Naive thymus-derived CD4-positive, alpha-beta T cell (primary cell): ENCODE data around the gene ARHGAP5. TPM values are rescaled to one million over a fixed set of nuclear protein-coding genes. Genes with fewer than 3 reads are reported as not detected.

Experiments used
- ATAC-seq: fragments of 150-1000 bp; cut with Tn5 transposase; 2 replicates; pipeline ENCODE4 v1.10.0; 2021; ENCODE audit warnings: mild to moderate bottlenecking, moderate library complexity
- CTCF ChIA-PET: fragments of 350-600 bp; sonication (Branson Sonifier 250); formaldehyde crosslinking; loops from one replicate; lab custom pipeline; 2021; ENCODE audit warnings: antibody characterized with exemption; lab: Charles Lee
- POLR2A ChIA-PET: fragments of 350-600 bp; sonication (Branson Sonifier 250); formaldehyde crosslinking; loops from one replicate; lab custom pipeline; 2021; ENCODE audit warnings: antibody characterized with exemption, inconsistent platforms; lab: Charles Lee
- DNase-seq, 9 donors: peaks; one replicate each; pipeline versions ENCODE4 v3.0.0 to v3.0.0-alpha.2; 2020 to 2022; ENCODE audit warnings: mixed read lengths in 1 of 9
- H3K27ac ChIP-seq: one replicate; pipeline ENCODE4 v1.7.0; 2013; ENCODE audit warnings: mild to moderate bottlenecking, low read depth, low read length, moderate library complexity
- H3K27me3 ChIP-seq, 2 donors: one replicate each; pipeline ENCODE4 v1.7.0; 2013; ENCODE audit warnings: low read length in 2 of 2, mild to moderate bottlenecking in 2 of 2, moderate library complexity in 2 of 2; ENCODE audit not compliant: control insufficient read depth in 2 of 2, insufficient read depth in 2 of 2
- H3K36me3 ChIP-seq, 3 experiments: 1 replicate in 2 of 3; 2 replicates in 1 of 3; pipeline ENCODE4 v1.7.0; 2013; ENCODE audit warnings: low read length in 3 of 3, mild to moderate bottlenecking in 3 of 3, moderate library complexity in 1 of 3; ENCODE audit not compliant: insufficient read depth in 3 of 3, control insufficient read depth in 2 of 3
- H3K4me1 ChIP-seq, 2 donors: one replicate each; pipeline ENCODE4 v1.7.0; 2013; ENCODE audit warnings: low read length in 2 of 2, mild to moderate bottlenecking in 2 of 2, moderate library complexity in 1 of 2; ENCODE audit not compliant: control insufficient read depth in 2 of 2, insufficient read depth in 2 of 2
- H3K4me3 ChIP-seq: 2 replicates; pipeline ENCODE4 v1.7.0; 2013; ENCODE audit warnings: mild to moderate bottlenecking, low read length
- H3K9me3 ChIP-seq, 3 experiments: 1 replicate in 2 of 3; 2 replicates in 1 of 3; pipeline ENCODE4 v1.7.0; 2013; ENCODE audit warnings: low read length in 3 of 3; ENCODE audit not compliant: control insufficient read depth in 2 of 3
- H3K27ac Mint-ChIP-seq, 9 donors: one replicate each; pipeline ENCODE4 v1.8.0; 2020 to 2022; ENCODE audit warnings: mixed read lengths in 9 of 9, mild to moderate bottlenecking in 8 of 9, moderate library complexity in 5 of 9, inconsistent platforms in 2 of 9
- H3K27me3 Mint-ChIP-seq, 5 donors: one replicate each; pipeline ENCODE4 v1.8.0; 2021 to 2022; ENCODE audit warnings: mixed read lengths in 5 of 5, mild to moderate bottlenecking in 1 of 5
- H3K36me3 Mint-ChIP-seq, 5 donors: one replicate each; pipeline ENCODE4 v1.8.0; 2020 to 2022; ENCODE audit warnings: mixed read lengths in 5 of 5, mild to moderate bottlenecking in 3 of 5, inconsistent platforms in 1 of 5
- H3K4me1 Mint-ChIP-seq, 7 donors: one replicate each; pipeline ENCODE4 v1.8.0; 2020 to 2022; ENCODE audit warnings: mixed read lengths in 7 of 7, mild to moderate bottlenecking in 3 of 7, inconsistent platforms in 1 of 7
- H3K4me3 Mint-ChIP-seq, 10 donors: one replicate each; pipeline ENCODE4 v1.8.0; 2020 to 2022; ENCODE audit warnings: mild to moderate bottlenecking in 10 of 10, mixed read lengths in 10 of 10, moderate library complexity in 6 of 10, inconsistent platforms in 2 of 10
- H3K9me3 Mint-ChIP-seq, 11 donors: one replicate each; pipeline ENCODE4 v1.8.0; 2020 to 2022; ENCODE audit warnings: mixed read lengths in 11 of 11, mild to moderate bottlenecking in 4 of 11, inconsistent platforms in 1 of 11, moderate library complexity in 1 of 11
- intact Hi-C, 2 donors: fragments of 100-400 bp; cut with micrococcal nuclease; formaldehyde crosslinking; loops; one replicate each; pipeline ENCODE4 v1.15.1; 2023
- polyA plus RNA-seq, 2 donors: library from polyadenylated mRNA; unstranded; fragments of 300-500 nt; fragmentation: Illumina TruSeq; gene quantifications; one replicate each; pipeline ENCODE4 v1.2.3, GENCODE V29; 2021
- total RNA-seq, 6 experiments: library from RNA in 5 of 6; stranded (reverse) in 5 of 6; gene quantifications; 1 replicate in 5 of 6; 2 replicates in 1 of 6; pipeline ENCODE4 v1.2.3 and lab custom pipeline; 2021 to 2026

Gene ARHGAP5
- total and polyA plus RNA-seq, 7 experiments from 2014 or later: 26.6 to 98.2 (median 51.4) TPM

- no peaks in the 10 kb centered on the region for H3K27me3 Mint-ChIP-seq
- H3K27ac Mint-ChIP-seq: peak overlapping the region in 2 of 9 donors; percentile 56 to 62
- peaks cover 20 to 72% (median 51%) of the 10 kb centered on the region in 7 donors for H3K4me1 Mint-ChIP-seq
- no peak for DNase-seq
- CTCF ChIA-PET: no interaction called here
- H3K4me3 ChIP-seq: no peak overlapping the region
- ATAC-seq: no peak
- intact Hi-C loops: no loop called here
- H3K9me3 Mint-ChIP-seq: no peaks in the 10 kb centered on the region
- no peaks in the 10 kb centered on the region for H3K9me3 ChIP-seq
- POLR2A ChIA-PET: interaction anchor here (0.6 kb wide), 1 partner anchor 126 kb away, joined by 4 read pairs; no protein-coding TSS in a partner anchor
- no peak overlapping the region for H3K4me3 Mint-ChIP-seq
- H3K36me3 ChIP-seq: no peaks in the 10 kb centered on the region
- peaks cover 11 to 23% of the 10 kb centered on the region in 2 donors for H3K4me1 ChIP-seq
- no peak overlapping the region for H3K27ac ChIP-seq
- no peaks in the 10 kb centered on the region for H3K27me3 ChIP-seq
- H3K36me3 Mint-ChIP-seq: peaks cover 0 to 16% (median under 1%) of the 10 kb centered on the region in 5 donors
Measured at GRCh38 chr14:32099473-32099872, 22.4 kb downstream of the ARHGAP5 start.

GRCh38 chr14:32100175-32100574 is 23.1 kb downstream of the ARHGAP5 start:
- DNase-seq (no peak), ATAC-seq (no peak)
- H3K27ac Mint-ChIP-seq: peak overlapping the region in 6 of 9 donors; percentile 14 to 89 (median 59)
- H3K27me3 ChIP-seq: no peaks in the 10 kb centered on the region
- CTCF ChIA-PET: no interaction called here
- POLR2A ChIA-PET: interaction anchor here (2.2 kb wide), 1 partner anchor 22 kb away, joined by 9 read pairs; no protein-coding TSS in a partner anchor
- peaks cover 0 to 15% (median 2%) of the 10 kb centered on the region in 5 donors for H3K36me3 Mint-ChIP-seq
- H3K27ac ChIP-seq: no peak overlapping the region
- intact Hi-C loops: no loop called here
- no peaks in the 10 kb centered on the region for H3K9me3 ChIP-seq
- no peaks in the 10 kb centered on the region for H3K9me3 Mint-ChIP-seq
- peaks cover 20 to 77% (median 56%) of the 10 kb centered on the region in 7 donors for H3K4me1 Mint-ChIP-seq
- peaks cover 11 to 23% of the 10 kb centered on the region in 2 donors for H3K4me1 ChIP-seq
- no peaks in the 10 kb centered on the region for H3K36me3 ChIP-seq
- H3K27me3 Mint-ChIP-seq: no peaks in the 10 kb centered on the region
- H3K4me3 Mint-ChIP-seq: no peak overlapping the region
- H3K4me3 ChIP-seq: no peak overlapping the region

- peaks cover 11 to 27% of the 10 kb centered on the region in 2 donors for H3K4me1 ChIP-seq
- no peaks in the 10 kb centered on the region for H3K36me3 ChIP-seq
- peak overlapping the region; percentile 22 for H3K27ac ChIP-seq
- no peak overlapping the region for H3K4me3 ChIP-seq
- H3K36me3 Mint-ChIP-seq: peaks cover 0 to 13% (median 5%) of the 10 kb centered on the region in 5 donors
- ChIA-PET POLR2A (interaction anchor here (2.2 kb wide), 1 partner anchor 24 kb away, joined by 9 read pairs; no protein-coding TSS in a partner anchor), CTCF (no interaction called here)
- ATAC-seq: peak; percentile 91
- no peaks in the 10 kb centered on the region for H3K27me3 Mint-ChIP-seq
- H3K27me3 ChIP-seq: no peaks in the 10 kb centered on the region
- peaks cover 18 to 74% (median 58%) of the 10 kb centered on the region in 7 donors for H3K4me1 Mint-ChIP-seq
- H3K9me3 ChIP-seq: no peaks in the 10 kb centered on the region
- peak overlapping the region; percentile 38 to 72 (median 62) for H3K4me3 Mint-ChIP-seq
- H3K9me3 Mint-ChIP-seq: no peaks in the 10 kb centered on the region
- DNase-seq: peak in 7 of 9 donors; percentile 9 to 57 (median 39)
- intact Hi-C loops: loop anchor here (1.0 to 2.0 kb wide), 4 partner anchors 8 to 26 kb away; partner anchors contain the start of gene ARHGAP5 (in 1 of the 2)
- peak overlapping the region; percentile 79 to 93 (median 89) for H3K27ac Mint-ChIP-seq
Measured at GRCh38 chr14:32102152-32102787, 25.2 kb downstream of the ARHGAP5 start.

- H3K27ac ChIP-seq: peak overlapping the region; percentile 22
- ChIA-PET POLR2A (no interaction called here), CTCF (no interaction called here)
- H3K4me1 Mint-ChIP-seq: peaks cover 16 to 71% (median 56%) of the 10 kb centered on the region in 7 donors
- H3K9me3 Mint-ChIP-seq: no peaks in the 10 kb centered on the region
- ATAC-seq (no peak), DNase-seq (no peak)
- no peaks in the 10 kb centered on the region for H3K27me3 Mint-ChIP-seq
- intact Hi-C loops: loop anchor here (1.0 to 2.0 kb wide), 4 partner anchors 9 to 27 kb away; partner anchors contain the start of gene ARHGAP5 (in 1 of the 2)
- H3K27ac Mint-ChIP-seq: peak overlapping the region in 7 of 9 donors; percentile 3 to 93 (median 88)
- H3K4me3 ChIP-seq: no peak overlapping the region
- H3K9me3 ChIP-seq: no peaks in the 10 kb centered on the region
- no peaks in the 10 kb centered on the region for H3K36me3 ChIP-seq
- H3K27me3 ChIP-seq: no peaks in the 10 kb centered on the region
- H3K4me3 Mint-ChIP-seq: peak overlapping the region in 6 of 10 donors; percentile 23 to 69 (median 61)
- H3K4me1 ChIP-seq: peaks cover 11 to 29% of the 10 kb centered on the region in 2 donors
- H3K36me3 Mint-ChIP-seq: peaks cover 0 to 12% (median 5%) of the 10 kb centered on the region in 5 donors
Measured at GRCh38 chr14:32102968-32103367, 25.9 kb downstream of the ARHGAP5 start.

GRCh38 chr14:32104308-32104707 is 27.2 kb downstream of the ARHGAP5 start:
- intact Hi-C loops: no loop called here
- DNase-seq: no peak
- Histone ChIP-seq H3K4me3 (no peak overlapping the region), H3K36me3 (no peaks in the 10 kb centered on the region), H3K27me3 (no peaks in the 10 kb centered on the region), H3K27ac (no peak overlapping the region), H3K9me3 (no peaks in the 10 kb centered on the region), H3K4me1 (peaks cover 11 to 29% of the 10 kb centered on the region in 2 donors)
- POLR2A ChIA-PET: no interaction called here
- H3K4me1 Mint-ChIP-seq: peaks cover 14 to 58% (median 45%) of the 10 kb centered on the region in 7 donors
- H3K27me3 Mint-ChIP-seq: no peaks in the 10 kb centered on the region
- ATAC-seq: no peak
- no peak overlapping the region for H3K4me3 Mint-ChIP-seq
- peaks cover 0 to 5% (median 5%) of the 10 kb centered on the region in 5 donors for H3K36me3 Mint-ChIP-seq
- CTCF ChIA-PET: no interaction called here
- no peak overlapping the region for H3K27ac Mint-ChIP-seq
- H3K9me3 Mint-ChIP-seq: no peaks in the 10 kb centered on the region

GRCh38 chr14:32104803-32105202 is 27.7 kb downstream of the ARHGAP5 start:
- intact Hi-C loops: loop anchor here in 1 of 2 donors (5.0 kb wide), 1 partner anchor 82 kb away; no protein-coding TSS in a partner anchor
- ATAC-seq (no peak), DNase-seq (no peak)
- H3K9me3 ChIP-seq: no peaks in the 10 kb centered on the region
- H3K36me3 ChIP-seq: no peaks in the 10 kb centered on the region
- H3K27ac ChIP-seq: no peak overlapping the region
- ChIA-PET CTCF (no interaction called here), POLR2A (no interaction called here)
- H3K36me3 Mint-ChIP-seq: peaks cover 0 to 7% (median 6%) of the 10 kb centered on the region in 5 donors
- no peak overlapping the region for H3K4me3 Mint-ChIP-seq
- H3K27me3 Mint-ChIP-seq: no peaks in the 10 kb centered on the region
- H3K27ac Mint-ChIP-seq: peak overlapping the region in 2 of 9 donors; percentile 14 to 16
- peaks cover 11 to 29% of the 10 kb centered on the region in 2 donors for H3K4me1 ChIP-seq
- H3K4me3 ChIP-seq: no peak overlapping the region
- H3K27me3 ChIP-seq: no peaks in the 10 kb centered on the region
- H3K9me3 Mint-ChIP-seq: no peaks in the 10 kb centered on the region
- H3K4me1 Mint-ChIP-seq: peaks cover 14 to 58% (median 48%) of the 10 kb centered on the region in 7 donors
